Stomach (tissue), 9 donors: ENCODE measurements around the gene CELF2. TPM values are rescaled to one million over a fixed set of nuclear protein-coding genes. Genes with fewer than 3 reads are reported as not detected.

Experiments
- DNase-seq, 2 donors: peaks; one replicate each; pipeline versions ENCODE4 v3.0.0 to v3.0.0-alpha.2; 2013 to 2019
- H3K27ac ChIP-seq, 5 donors: fragments of 200-600 bp in 4 of 5; sonication (generic) in 4 of 5; one replicate each; pipeline ENCODE4 v1.5.1; 2013 to 2019; ENCODE audit warnings: mild to moderate bottlenecking in 1 of 5, moderate library complexity in 1 of 5
- H3K27me3 ChIP-seq, 3 donors: fragments of 200-600 bp; sonication (generic); one replicate each; pipeline ENCODE4 v1.5.1; 2017 to 2019; ENCODE audit warnings: mixed run types in 1 of 3
- H3K36me3 ChIP-seq, 4 donors: fragments of 200-600 bp; sonication (generic); 1 replicate in 3 of 4; 2 replicates in 1 of 4; pipeline ENCODE4 v1.5.1; 2016 to 2019
- H3K4me1 ChIP-seq, 4 donors: fragments of 200-600 bp; sonication (generic); one replicate each; pipeline ENCODE4 v1.5.1; 2016 to 2019
- H3K4me3 ChIP-seq, 4 donors: fragments of 200-600 bp; sonication (generic) in 3 of 4; one replicate each; pipeline ENCODE4 v1.5.1; 2016 to 2019; ENCODE audit warnings: mild to moderate bottlenecking in 1 of 4
- H3K9me3 ChIP-seq, 4 donors: fragments of 200-600 bp; sonication (generic); one replicate each; pipeline ENCODE4 v1.5.1; 2016 to 2019
- CTCF ChIP-seq, 7 experiments: fragments of 450-650 bp in 4 of 7; fragments of 200-600 bp in 3 of 7; sonication (generic) in 3 of 7; IDR thresholded peaks; one replicate each; pipeline ENCODE4 v1.5.1; 2016 to 2019; ENCODE audit warnings: antibody characterized with exemption in 7 of 7, control low read depth in 2 of 7, mild to moderate bottlenecking in 1 of 7
- EP300 ChIP-seq: sonication (generic); formaldehyde crosslinking; IDR thresholded peaks from one replicate; pipeline ENCODE4 v1.6.1; 2017; ENCODE audit warnings: antibody characterized with exemption
- POLR2A ChIP-seq, 4 donors: fragments of 450-650 bp; IDR thresholded peaks; one replicate each; pipeline ENCODE4 v1.6.1; 2016; ENCODE audit warnings: antibody characterized with exemption in 4 of 4, control low read depth in 2 of 4, mild to moderate bottlenecking in 1 of 4, moderate library complexity in 1 of 4
- POLR2AphosphoS5 ChIP-seq, 3 donors: sonication (generic); formaldehyde crosslinking; IDR thresholded peaks; one replicate each; pipeline ENCODE4 v1.6.1; 2016; ENCODE audit warnings: antibody characterized with exemption in 3 of 3
- WGBS, 5 donors: extraction: QIAGEN DNeasy Blood & Tissue Kit in 3 of 5; methylation state at CpG; one replicate each; pipeline versions ENCODE4 v1.1.5 to v1.1.7; 2013 to 2018; 5-methylcytosine and 5-hydroxymethylcytosine counted together
- intact Hi-C: fragments of 100-400 bp; cut with DNase I; formaldehyde crosslinking; loops from one replicate; pipeline ENCODE4 v1.15.1; 2023; ENCODE audit warnings: low total_unique reads
- polyA plus RNA-seq, 3 donors: library from polyadenylated mRNA; stranded (reverse); fragments of 200-250 nt; gene quantifications; one replicate each; pipeline ENCODE4 v1.2.3, GENCODE V29; 2013
- total RNA-seq, 5 donors: library from RNA; depleted of rRNA; stranded (reverse); fragments of >200 nt; gene quantifications; one replicate each; pipeline versions ENCODE4 v1.1.0 to v1.2.3, GENCODE V29; 2014 to 2016
- donor health status: healthy with polysubstance abuse.
- donor health status: Bipolar disorder and iron deficiency.
- donor health status: healthy.

CELF2 gene
- total and polyA plus RNA-seq, 8 donors: 3.9 to 65.3 (median 36.1) TPM

GRCh38 chr10:11178606-11179515, 161.2 kb downstream of the CELF2 start:
- peak; percentile 47 to 81 for DNase-seq
- intact Hi-C loops: no loop called here
- TF ChIP-seq POLR2A (IDR thresholded peaks at IDR 0.05): no peak
- no peak for TF ChIP-seq CTCF (IDR thresholded peaks at IDR 0.05)
- TF ChIP-seq POLR2AphosphoS5 (IDR thresholded peaks at IDR 0.05): peak in 1 of 3 donors; percentile 34
- Histone ChIP-seq H3K36me3 (peaks cover 0 to 22% (median 7%) of the 10 kb centered on the region in 4 donors), H3K4me1 (peaks cover 0 to 82% (median 25%) of the 10 kb centered on the region in 4 donors), H3K4me3 (peak overlapping the region in 1 of 4 donors; percentile 18), H3K27ac (peak overlapping the region in 4 of 5 donors; percentile 39 to 88 (median 70)), H3K27me3 (no peaks in the 10 kb centered on the region), H3K9me3 (no peaks in the 10 kb centered on the region)
- 53 to 67% (median 59%) methylated on average over 17 of the region's 17 CpGs for WGBS, 5 donors

- peaks cover 0 to 3% (median under 1%) of the 10 kb centered on the region in 4 donors for H3K9me3 ChIP-seq
- peaks cover 0 to 75% (median 25%) of the 10 kb centered on the region in 4 donors for H3K4me1 ChIP-seq
- TF ChIP-seq EP300 (no peak), POLR2A (IDR thresholded peaks at IDR 0.05) (no peak)
- intact Hi-C loops: no loop called here
- peak overlapping the region in 4 of 5 donors; percentile 9 to 88 (median 70) for H3K27ac ChIP-seq
- H3K36me3 ChIP-seq: peaks cover 0 to 22% (median 7%) of the 10 kb centered on the region in 4 donors
- no peak for DNase-seq
- no peaks in the 10 kb centered on the region for H3K27me3 ChIP-seq
- WGBS, 5 donors: 66 to 80% (median 74%) methylated on average over 6 of the region's 6 CpGs
- peak overlapping the region in 1 of 4 donors; percentile 18 for H3K4me3 ChIP-seq
These were observed 161.9 kb downstream of the CELF2 start for GRCh38 chr10:11179516-11180105.

- intact Hi-C loops: no loop called here
- Histone ChIP-seq H3K27me3 (no peaks in the 10 kb centered on the region), H3K36me3 (peaks cover 0 to 25% (median 11%) of the 10 kb centered on the region in 4 donors), H3K4me1 (peaks cover 0 to 69% (median 22%) of the 10 kb centered on the region in 4 donors), H3K9me3 (peaks cover 0 to 9% (median 3%) of the 10 kb centered on the region in 4 donors), H3K27ac (peak overlapping the region in 3 of 5 donors; percentile 66 to 88 (median 73)), H3K4me3 (peak overlapping the region in 1 of 4 donors; percentile 18)
- TF ChIP-seq CTCF (IDR thresholded peaks at IDR 0.05) (no peak), POLR2AphosphoS5 (IDR thresholded peaks at IDR 0.05) (peak in 1 of 3 donors; percentile 11), POLR2A (IDR thresholded peaks at IDR 0.05) (no peak), EP300 (no peak)
- WGBS, 5 donors: 73 to 84% (median 76%) methylated on average over 14 of the region's 14 CpGs
- DNase-seq: peak; percentile 30 to 35
These were observed 162.6 kb downstream of the CELF2 start for GRCh38 chr10:11180228-11180627.

- Histone ChIP-seq H3K4me3 (no peak overlapping the region), H3K27me3 (no peaks in the 10 kb centered on the region), H3K4me1 (peaks cover 0 to 61% (median 24%) of the 10 kb centered on the region in 4 donors), H3K9me3 (peaks cover 0 to 13% (median 5%) of the 10 kb centered on the region in 4 donors), H3K27ac (peak overlapping the region in 1 of 5 donors; percentile 49), H3K36me3 (peaks cover 0 to 29% (median 14%) of the 10 kb centered on the region in 4 donors)
- WGBS, 5 donors: 62 to 76% (median 67%) methylated on average over 6 of the region's 6 CpGs
- no peak for TF ChIP-seq EP300
- TF ChIP-seq CTCF (IDR thresholded peaks at IDR 0.05): no peak
- TF ChIP-seq POLR2A (IDR thresholded peaks at IDR 0.05): no peak
- no peak for TF ChIP-seq POLR2AphosphoS5 (IDR thresholded peaks at IDR 0.05)
- intact Hi-C loops: no loop called here
- no peak for DNase-seq
These were observed 164.3 kb downstream of the CELF2 start for GRCh38 chr10:11181978-11182377.
